GM23338 (cell line): ENCODE measurements around the gene CD7. TPM values are rescaled to one million over a fixed set of nuclear protein-coding genes. Genes with fewer than 3 reads are reported as not detected.

Experiments used
- ATAC-seq: fragments of 200-7000 bp; cut with Tn5 transposase; 3 replicates; pipeline ENCODE4 v1.9.1; 2020
- DNase-seq: peaks from one replicate; pipeline ENCODE4 v3.0.0-alpha.2; 2015; ENCODE audit warnings: low spot score
- H2AFZ ChIP-seq: fragments of 200-600 bp; sonication (generic); 2 replicates; pipeline ENCODE4 v1.8.0; 2016; ENCODE audit warnings: antibody characterized with exemption, mild to moderate bottlenecking, moderate library complexity
- H3F3A ChIP-seq: fragments of 200-600 bp; sonication (generic); replicated peaks from 2 replicates; pipeline ENCODE4 v1.8.0; 2017; ENCODE audit warnings: antibody characterized with exemption, mixed run types, low read depth
- H3K27ac ChIP-seq: fragments of 200-600 bp; sonication (generic); 2 replicates; pipeline ENCODE4 v1.6.1; 2016; ENCODE audit warnings: low read depth
- H3K27me3 ChIP-seq: fragments of 200-600 bp; sonication (generic); 2 replicates; pipeline ENCODE4 v1.8.0; 2016; ENCODE audit warnings: mild to moderate bottlenecking, mixed run types, moderate library complexity; ENCODE audit not compliant: insufficient read depth
- H3K36me3 ChIP-seq: fragments of 200-600 bp; sonication (generic); 2 replicates; pipeline ENCODE4 v1.8.0; 2016; ENCODE audit warnings: mild to moderate bottlenecking; ENCODE audit not compliant: insufficient read depth
- H3K4me1 ChIP-seq: fragments of 200-600 bp; sonication (generic); 2 replicates; pipeline ENCODE4 v1.8.0; 2016; ENCODE audit warnings: mild to moderate bottlenecking, moderate library complexity; ENCODE audit not compliant: insufficient read depth
- H3K4me2 ChIP-seq: fragments of 200-600 bp; sonication (generic); 2 replicates; pipeline ENCODE4 v1.7.1; 2017; ENCODE audit warnings: mixed run types
- H3K4me3 ChIP-seq: fragments of 200-600 bp; sonication (generic); 2 replicates; pipeline ENCODE4 v1.6.1; 2016; ENCODE audit warnings: mixed run types
- H3K79me2 ChIP-seq: fragments of 200-600 bp; sonication (generic); replicated peaks from 2 replicates; pipeline ENCODE4 v1.8.0; 2017; ENCODE audit warnings: mild to moderate bottlenecking; ENCODE audit not compliant: insufficient read depth
- H3K9me2 ChIP-seq: fragments of 200-600 bp; sonication (generic); 2 replicates; pipeline ENCODE4 v1.8.0; 2017; ENCODE audit not compliant: insufficient read depth
- H4K20me1 ChIP-seq: fragments of 200-600 bp; sonication (generic); replicated peaks from 2 replicates; pipeline ENCODE4 v1.8.0; 2017; ENCODE audit warnings: mild to moderate bottlenecking; ENCODE audit not compliant: insufficient read depth
- H3K27ac Mint-ChIP-seq: 2 replicates; pipeline ENCODE4 v1.8.0; 2020; ENCODE audit warnings: inconsistent platforms, mild to moderate bottlenecking, moderate library complexity, mixed read lengths
- H3K27me3 Mint-ChIP-seq: 3 replicates; pipeline ENCODE4 v1.8.0; 2022; ENCODE audit warnings: low read depth, mild to moderate bottlenecking, moderate library complexity, mixed read lengths, inconsistent platforms; ENCODE audit not compliant: insufficient read depth, poor library complexity
- H3K36me3 Mint-ChIP-seq: 3 replicates; pipeline ENCODE4 v1.8.0; 2021; ENCODE audit warnings: low read depth, mild to moderate bottlenecking, inconsistent platforms, moderate library complexity, mixed read lengths
- H3K4me1 Mint-ChIP-seq: 3 replicates; pipeline ENCODE4 v1.8.0; 2020; ENCODE audit warnings: mild to moderate bottlenecking, inconsistent platforms, mixed read lengths
- H3K4me3 Mint-ChIP-seq: 3 replicates; pipeline ENCODE4 v1.8.0; 2021; ENCODE audit warnings: moderate library complexity, mild to moderate bottlenecking, inconsistent platforms, mixed read lengths
- H3K9me3 Mint-ChIP-seq: 3 replicates; pipeline ENCODE4 v1.8.0; 2020; ENCODE audit warnings: moderate library complexity, mild to moderate bottlenecking, inconsistent platforms, mixed read lengths
- CREB1 ChIP-seq: fragments of 250-450 bp; sonication (Bioruptor Pico); IDR thresholded peaks from 2 replicates; pipeline ENCODE4 v1.5.0; 2020; ENCODE audit warnings: low read depth, mild to moderate bottlenecking, moderate library complexity
- CTCF ChIP-seq, 2 experiments: fragments of 200-600 bp in 1 of 2; sonication (generic) in 1 of 2; conservative IDR thresholded peaks; 2 replicates each; pipeline versions ENCODE4 v1.5.1 to v1.6.1; 2016 to 2017; ENCODE audit warnings: antibody characterized with exemption in 2 of 2, low read depth in 2 of 2, mild to moderate bottlenecking in 2 of 2, moderate library complexity in 1 of 2
- ETS1 ChIP-seq: IDR thresholded peaks from 2 replicates; pipeline ENCODE4 v1.6.1; 2016; ENCODE audit warnings: antibody characterized with exemption
- EZH2 ChIP-seq: fragments of 200-600 bp; sonication (generic); IDR thresholded peaks from one replicate; pipeline ENCODE4 v1.8.0; 2017; ENCODE audit warnings: antibody characterized with exemption, mild to moderate bottlenecking, low read depth; ENCODE audit not compliant: unreplicated experiment
- EZH2phosphoT487 ChIP-seq: fragments of 200-600 bp; sonication (generic); IDR thresholded peaks from one replicate; pipeline ENCODE4 v1.8.1; 2018; ENCODE audit warnings: antibody characterized with exemption; ENCODE audit not compliant: unreplicated experiment
- JUNB ChIP-seq: IDR thresholded peaks from one replicate; pipeline ENCODE4 v1.6.1; 2016; ENCODE audit warnings: antibody characterized with exemption; ENCODE audit not compliant: unreplicated experiment
- NANOG ChIP-seq: IDR thresholded peaks from 2 replicates; pipeline ENCODE4 v1.6.1; 2016; ENCODE audit warnings: antibody characterized with exemption, borderline replicate concordance
- POLR2AphosphoS5 ChIP-seq: IDR thresholded peaks from 2 replicates; pipeline ENCODE4 v1.6.1; 2016; ENCODE audit warnings: antibody characterized with exemption, low read depth
- REST ChIP-seq: IDR thresholded peaks from one replicate; pipeline ENCODE4 v1.6.1; 2018; ENCODE audit warnings: antibody characterized with exemption; ENCODE audit not compliant: unreplicated experiment
- STAT1 ChIP-seq: IDR thresholded peaks from one replicate; pipeline ENCODE4 v1.6.1; 2016; ENCODE audit warnings: antibody characterized with exemption; ENCODE audit not compliant: unreplicated experiment
- ZNF114 ChIP-seq: fragments of 250-450 bp; sonication (Bioruptor Pico); IDR thresholded peaks from 2 replicates; pipeline ENCODE4 v1.5.0; 2020; ENCODE audit warnings: mild to moderate bottlenecking, moderate library complexity
- ZNF331 ChIP-seq: fragments of 250-450 bp; sonication (Bioruptor Pico); IDR thresholded peaks from 2 replicates; pipeline ENCODE4 v1.5.0; 2020; ENCODE audit warnings: low read depth, mild to moderate bottlenecking, moderate library complexity
- ZNF462 ChIP-seq: fragments of 250-450 bp; sonication (Bioruptor Pico); IDR thresholded peaks from 2 replicates; pipeline ENCODE4 v1.5.0; 2020; ENCODE audit warnings: mild to moderate bottlenecking, moderate library complexity
- polyA plus RNA-seq: library from polyadenylated mRNA; unstranded; fragments of >200 nt; fragmentation: Nextera tagmentation; extraction: Ambion mirVana; gene quantifications from 2 replicates; pipeline ENCODE4 v1.2.1, GENCODE V29; 2016
- total RNA-seq: library from RNA; depleted of rRNA; stranded (reverse); fragments of >200 nt; shearing (Covaris generic); gene quantifications from 2 replicates; pipeline ENCODE4 v1.2.3, GENCODE V29; 2014

The CD7 gene
- total and polyA plus RNA-seq, 2 experiments from 2014 or later = 0.42 to 0.44 TPM

- H3K4me3 ChIP-seq = peak within 1 kb of the TSS; percentile 96
- DNase-seq (peak; percentile 94), ATAC-seq (peak; percentile 83)
- no peaks in the 10 kb centered on the region for H3K27me3 ChIP-seq
- peak within 1 kb of the TSS; percentile 95 for H3K27ac ChIP-seq
- TF ChIP-seq ZNF462 (CRISPR knock-in tag) (no peak), ETS1 (no peak), JUNB (no peak), REST (no peak), CTCF (conservative IDR thresholded peaks at IDR 0.05; ENCODE audit: low read depth in 2 of 2) (no peak), ZNF331 (CRISPR knock-in tag) (no peak), ZNF114 (no peak), CREB1 (peak; percentile 97), EZH2 (no peak), POLR2AphosphoS5 (peak; percentile 78), STAT1 (no peak), NANOG (no peak), EZH2phosphoT487 (no peak)
- peak within 1 kb of the TSS; percentile 95 for H3K4me3 Mint-ChIP-seq
- H3K36me3 ChIP-seq = no peaks in the 10 kb centered on the region
- peaks cover 40% of the 10 kb centered on the region for H4K20me1 ChIP-seq
- peak within 1 kb of the TSS; percentile 99 for H3K27ac Mint-ChIP-seq
- peak within 1 kb of the TSS; percentile 97 for H3K4me2 ChIP-seq
- H3K27me3 Mint-ChIP-seq = peaks cover 14% of the 10 kb centered on the region
- peaks cover 50% of the 10 kb centered on the region for H3K4me1 Mint-ChIP-seq
- peak within 1 kb of the TSS; percentile 93 for H2AFZ ChIP-seq
- H3K4me1 ChIP-seq = peaks cover 13% of the 10 kb centered on the region
- 0 out of 2 replicates have a peak, but pooled peaks cover 11% of the 10 kb centered on the region for H3F3A ChIP-seq
- H3K9me2 ChIP-seq = no peaks in the 10 kb centered on the region
- H3K36me3 Mint-ChIP-seq = peaks cover 38% of the 10 kb centered on the region
- peaks cover 41% of the 10 kb centered on the region for H3K79me2 ChIP-seq
- H3K9me3 Mint-ChIP-seq = no peaks in the 10 kb centered on the region; the same call in 2 of the 3 replicates
These were observed 43.9 kb downstream of the CD7 start, which contains the start of gene CSNK1D for GRCh38 chr17:82273327-82274133. Gene CSNK1D, minus strand, starts transcription at chr17:82273700. Its CDS starts 319 bp downstream, at chr17:82273381.
